Endothelial cell (in vitro differentiated cells): ENCODE measurements around the gene DENND1A. TPM values are rescaled to one million over a fixed set of nuclear protein-coding genes. Genes with fewer than 3 reads are reported as not detected.

Source experiments
- DNase-seq: peaks from one replicate; pipeline ENCODE4 v3.0.0; 2021; ENCODE audit warnings: low spot score
- H3K27ac Mint-ChIP-seq: one replicate; pipeline ENCODE4 v1.8.0; 2021; ENCODE audit warnings: mixed read lengths, inconsistent platforms; ENCODE audit not compliant: unreplicated experiment
- H3K27me3 Mint-ChIP-seq: one replicate; pipeline ENCODE4 v1.8.0; 2021; ENCODE audit warnings: mild to moderate bottlenecking, moderate library complexity, mixed read lengths, inconsistent platforms; ENCODE audit not compliant: unreplicated experiment
- H3K36me3 Mint-ChIP-seq: one replicate; pipeline ENCODE4 v1.8.0; 2021; ENCODE audit warnings: mild to moderate bottlenecking, low read depth, mixed read lengths, inconsistent platforms; ENCODE audit not compliant: unreplicated experiment
- H3K4me1 Mint-ChIP-seq: one replicate; pipeline ENCODE4 v1.8.0; 2021; ENCODE audit warnings: mild to moderate bottlenecking, mixed read lengths, inconsistent platforms; ENCODE audit not compliant: unreplicated experiment
- H3K4me3 Mint-ChIP-seq: one replicate; pipeline ENCODE4 v1.8.0; 2021; ENCODE audit warnings: mild to moderate bottlenecking, mixed read lengths, inconsistent platforms; ENCODE audit not compliant: unreplicated experiment
- H3K9me3 Mint-ChIP-seq: one replicate; pipeline ENCODE4 v1.8.0; 2021; ENCODE audit warnings: mixed read lengths, inconsistent platforms; ENCODE audit not compliant: unreplicated experiment
- CTCF ChIP-seq: fragments of 200-600 bp; sonication (generic); IDR thresholded peaks from one replicate; pipeline ENCODE4 v1.5.0; 2021; ENCODE audit warnings: antibody characterized with exemption; ENCODE audit not compliant: unreplicated experiment
- total RNA-seq: library from RNA; stranded (reverse); fragmentation: NEBNext Ultra II Directional; extraction: Animal tissue kit (Norgen Biotek cat#: 25700); gene quantifications from one replicate; pipeline ENCODE4 v1.2.1, GENCODE V29; 2021; ENCODE audit not compliant: unreplicated experiment

DENND1A gene
- total RNA-seq, 1 donor from 2014 or later, result 14.1 TPM

GRCh38 chr9:123508048-123508447, 421.9 kb downstream of the DENND1A start:
- Mint-ChIP-seq H3K27ac (no peak overlapping the region), H3K4me3 (no peak overlapping the region), H3K36me3 (peaks cover 5% of the 10 kb centered on the region), H3K9me3 (no peaks in the 10 kb centered on the region), H3K4me1 (no peaks in the 10 kb centered on the region), H3K27me3 (peaks cover 2% of the 10 kb centered on the region)
- TF ChIP-seq CTCF, result no peak
- no peak for DNase-seq

- no peaks in the 10 kb centered on the region for H3K9me3 Mint-ChIP-seq
- peaks cover 5% of the 10 kb centered on the region for H3K36me3 Mint-ChIP-seq
- no peaks in the 10 kb centered on the region for H3K4me1 Mint-ChIP-seq
- no peak overlapping the region for H3K27ac Mint-ChIP-seq
- no peak for TF ChIP-seq CTCF
- no peak overlapping the region for H3K4me3 Mint-ChIP-seq
- DNase-seq, result no peak
- peaks cover under 1% of the 10 kb centered on the region for H3K27me3 Mint-ChIP-seq
Observed at GRCh38 chr9:123505496-123505895, 424.4 kb downstream of the DENND1A start.

- no peaks in the 10 kb centered on the region for H3K4me1 Mint-ChIP-seq
- no peak overlapping the region for H3K4me3 Mint-ChIP-seq
- H3K9me3 Mint-ChIP-seq, result no peaks in the 10 kb centered on the region
- no peaks in the 10 kb centered on the region for H3K36me3 Mint-ChIP-seq
- no peak overlapping the region for H3K27ac Mint-ChIP-seq
- no peak for DNase-seq
- H3K27me3 Mint-ChIP-seq, result peaks cover 2% of the 10 kb centered on the region
- TF ChIP-seq CTCF, result no peak
Observed at GRCh38 chr9:123500336-123500735, 429.6 kb downstream of the DENND1A start.

GRCh38 chr9:123497830-123498229, 432.1 kb downstream of the DENND1A start:
- DNase-seq, result no peak
- no peak for TF ChIP-seq CTCF
- no peak overlapping the region for H3K4me3 Mint-ChIP-seq
- peaks cover 2% of the 10 kb centered on the region for H3K27me3 Mint-ChIP-seq
- no peaks in the 10 kb centered on the region for H3K36me3 Mint-ChIP-seq
- H3K9me3 Mint-ChIP-seq, result no peaks in the 10 kb centered on the region
- H3K4me1 Mint-ChIP-seq, result no peaks in the 10 kb centered on the region
- H3K27ac Mint-ChIP-seq, result no peak overlapping the region

- no peak for TF ChIP-seq CTCF
- Mint-ChIP-seq H3K9me3 (no peaks in the 10 kb centered on the region), H3K27ac (no peak overlapping the region), H3K27me3 (peaks cover 3% of the 10 kb centered on the region), H3K4me3 (no peak overlapping the region), H3K36me3 (no peaks in the 10 kb centered on the region), H3K4me1 (no peaks in the 10 kb centered on the region)
- no peak for DNase-seq
Observed at GRCh38 chr9:123495731-123496130, 434.2 kb downstream of the DENND1A start.
